Measurements from ENCODE around the gene SARDH.

SARDH gene

DNA sequence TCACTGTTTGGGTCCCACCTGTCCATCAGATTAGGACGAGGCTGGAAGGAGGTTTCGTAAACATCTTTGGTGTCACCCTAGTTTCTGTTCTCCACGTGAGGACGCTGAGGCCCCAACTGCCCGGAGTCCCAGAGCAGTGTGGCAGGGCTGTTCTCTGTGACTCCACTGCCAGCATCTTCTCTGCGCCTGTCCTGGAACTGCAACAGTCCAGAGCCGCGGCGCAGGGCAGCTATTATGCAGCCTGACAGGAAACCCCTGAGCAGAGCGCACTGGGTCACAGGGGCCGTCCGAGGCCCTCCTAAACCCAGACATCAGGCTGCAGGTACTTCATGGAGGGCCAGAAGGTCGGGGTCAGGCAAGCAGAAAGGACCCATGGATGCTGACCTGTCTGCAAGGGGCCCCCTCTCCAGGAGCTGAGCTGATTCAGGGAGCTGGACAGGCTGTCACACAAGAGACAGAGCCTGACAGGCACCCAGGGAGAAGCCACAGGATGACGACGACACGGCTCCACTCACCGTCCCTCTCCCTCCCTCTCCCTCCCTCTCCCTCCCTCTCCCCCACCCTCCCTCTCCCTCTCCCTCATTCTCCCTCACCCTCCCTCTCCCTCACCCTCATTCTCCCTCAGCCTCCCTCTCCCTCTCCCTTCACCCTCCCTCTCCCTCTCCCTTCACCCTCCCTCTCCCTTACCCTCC is 70.2 kb downstream of the SARDH start:
- DNase-seq (ENCODE audit: extremely low read depth, low read depth) = no peak
- TF ChIP-seq, protein P1, sequence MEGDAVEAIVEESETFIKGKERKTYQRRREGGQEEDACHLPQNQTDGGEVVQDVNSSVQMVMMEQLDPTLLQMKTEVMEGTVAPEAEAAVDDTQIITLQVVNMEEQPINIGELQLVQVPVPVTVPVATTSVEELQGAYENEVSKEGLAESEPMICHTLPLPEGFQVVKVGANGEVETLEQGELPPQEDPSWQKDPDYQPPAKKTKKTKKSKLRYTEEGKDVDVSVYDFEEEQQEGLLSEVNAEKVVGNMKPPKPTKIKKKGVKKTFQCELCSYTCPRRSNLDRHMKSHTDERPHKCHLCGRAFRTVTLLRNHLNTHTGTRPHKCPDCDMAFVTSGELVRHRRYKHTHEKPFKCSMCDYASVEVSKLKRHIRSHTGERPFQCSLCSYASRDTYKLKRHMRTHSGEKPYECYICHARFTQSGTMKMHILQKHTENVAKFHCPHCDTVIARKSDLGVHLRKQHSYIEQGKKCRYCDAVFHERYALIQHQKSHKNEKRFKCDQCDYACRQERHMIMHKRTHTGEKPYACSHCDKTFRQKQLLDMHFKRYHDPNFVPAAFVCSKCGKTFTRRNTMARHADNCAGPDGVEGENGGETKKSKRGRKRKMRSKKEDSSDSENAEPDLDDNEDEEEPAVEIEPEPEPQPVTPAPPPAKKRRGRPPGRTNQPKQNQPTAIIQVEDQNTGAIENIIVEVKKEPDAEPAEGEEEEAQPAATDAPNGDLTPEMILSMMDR (IDR thresholded peaks at IDR 0.05; ENCODE audit: low read depth, low read length, missing control alignments) = no peak
- H3K4me3 ChIP-seq (replicated peaks; ENCODE audit: low read depth, low read length) = no peak overlapping the region

DNA sequence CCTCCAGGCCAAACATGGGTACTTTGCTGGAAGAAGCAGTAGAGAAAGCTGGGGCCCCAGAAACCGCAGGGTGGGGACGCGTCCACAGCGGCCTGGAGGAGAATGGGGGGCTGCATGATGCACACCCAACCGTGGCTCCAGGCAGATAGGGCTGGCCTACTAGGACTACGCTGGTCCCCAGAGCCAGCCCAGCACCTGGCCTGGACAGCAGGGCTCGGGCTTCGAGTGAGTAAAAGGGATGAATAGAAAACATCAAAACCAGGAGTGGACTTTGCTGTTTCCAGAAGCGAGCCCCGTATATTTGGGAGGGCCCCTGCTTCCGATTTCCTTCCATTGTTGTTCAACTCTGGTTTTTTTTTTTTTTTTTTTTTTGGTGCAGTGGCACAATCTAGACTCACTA is 71.3 kb downstream of the SARDH start:
- no peak for DNase-seq (ENCODE audit: extremely low read depth, low read depth)
- H3K4me3 ChIP-seq (replicated peaks; ENCODE audit: low read depth, low read length) = no peak overlapping the region
- TF ChIP-seq, protein P1 (IDR thresholded peaks at IDR 0.05; ENCODE audit: low read depth, low read length, missing control alignments) = no peak

DNA sequence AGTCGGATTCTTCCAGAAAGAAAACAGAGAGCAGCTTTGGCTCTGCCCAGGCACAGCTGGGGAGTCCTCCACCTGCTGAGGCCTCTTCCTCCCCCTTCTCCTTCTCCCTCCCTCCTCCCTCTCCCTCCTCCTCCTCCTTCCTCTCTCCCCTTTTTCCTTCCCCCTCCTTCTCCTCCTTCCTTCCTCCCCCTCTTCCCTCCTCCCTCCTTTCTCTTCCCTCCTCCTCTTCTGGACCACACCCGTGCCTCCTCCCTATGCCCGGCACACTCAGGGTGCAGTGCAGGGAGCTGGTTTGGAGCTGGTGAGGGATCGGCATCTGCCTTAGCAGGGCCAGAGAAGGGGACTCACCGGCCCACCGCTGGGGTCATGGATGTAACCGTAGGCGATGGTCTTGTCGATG is 71.8 kb downstream of the SARDH start:
- no peak for DNase-seq (ENCODE audit: extremely low read depth, low read depth)
- H3K4me3 ChIP-seq (replicated peaks; ENCODE audit: low read depth, low read length) = no peak overlapping the region
- TF ChIP-seq, protein P1 (IDR thresholded peaks at IDR 0.05; ENCODE audit: low read depth, low read length, missing control alignments) = no peak

DNA sequence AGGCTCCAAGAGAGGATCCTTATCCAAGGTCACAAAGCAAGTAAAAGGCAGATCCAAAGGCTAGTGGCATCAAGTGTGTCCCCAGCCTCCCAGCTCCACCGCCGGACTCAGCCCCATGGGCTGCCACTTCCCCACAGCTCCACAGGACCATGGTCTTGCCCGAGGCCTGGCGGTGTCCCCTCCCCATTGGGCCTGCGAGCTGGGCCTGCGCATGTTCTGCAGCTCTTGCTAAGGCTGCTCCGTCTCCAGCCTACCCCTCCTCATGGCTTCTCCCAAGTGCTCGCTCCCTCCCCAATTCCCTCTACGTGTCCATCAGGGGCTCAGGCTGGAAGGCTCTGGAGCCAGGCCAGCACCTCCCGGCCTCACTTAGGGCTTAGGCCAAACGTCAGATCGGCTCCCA is 72.6 kb downstream of the SARDH start:
- no peak overlapping the region for H3K4me3 ChIP-seq (replicated peaks; ENCODE audit: low read depth, low read length)
- DNase-seq (ENCODE audit: extremely low read depth, low read depth) = no peak
- TF ChIP-seq, protein P1 (IDR thresholded peaks at IDR 0.05; ENCODE audit: low read depth, low read length, missing control alignments) = no peak

DNA sequence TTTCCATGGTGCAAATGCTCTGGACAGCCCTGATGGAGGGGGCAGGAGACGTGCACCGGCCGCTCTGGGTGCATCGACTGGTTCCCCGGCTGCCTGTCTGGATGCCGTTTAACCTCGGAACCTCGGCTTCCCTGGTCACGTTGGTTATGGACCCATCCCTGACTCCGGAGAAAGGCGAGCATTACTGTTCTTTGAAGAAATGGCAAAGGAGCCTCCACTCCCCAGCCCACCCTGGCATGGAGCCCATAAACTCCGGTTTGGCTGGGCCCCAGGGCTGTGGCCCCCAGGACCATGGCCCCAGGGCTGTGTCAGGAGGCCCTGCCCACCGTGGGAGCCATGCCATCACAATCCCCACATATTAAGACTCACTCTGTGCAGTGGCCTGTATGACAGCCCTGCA is 73.1 kb downstream of the SARDH start:
- H3K4me3 ChIP-seq (replicated peaks; ENCODE audit: low read depth, low read length) = no peak overlapping the region
- TF ChIP-seq, protein P1 (IDR thresholded peaks at IDR 0.05; ENCODE audit: low read depth, low read length, missing control alignments) = no peak
- no peak for DNase-seq (ENCODE audit: extremely low read depth, low read depth)

DNA sequence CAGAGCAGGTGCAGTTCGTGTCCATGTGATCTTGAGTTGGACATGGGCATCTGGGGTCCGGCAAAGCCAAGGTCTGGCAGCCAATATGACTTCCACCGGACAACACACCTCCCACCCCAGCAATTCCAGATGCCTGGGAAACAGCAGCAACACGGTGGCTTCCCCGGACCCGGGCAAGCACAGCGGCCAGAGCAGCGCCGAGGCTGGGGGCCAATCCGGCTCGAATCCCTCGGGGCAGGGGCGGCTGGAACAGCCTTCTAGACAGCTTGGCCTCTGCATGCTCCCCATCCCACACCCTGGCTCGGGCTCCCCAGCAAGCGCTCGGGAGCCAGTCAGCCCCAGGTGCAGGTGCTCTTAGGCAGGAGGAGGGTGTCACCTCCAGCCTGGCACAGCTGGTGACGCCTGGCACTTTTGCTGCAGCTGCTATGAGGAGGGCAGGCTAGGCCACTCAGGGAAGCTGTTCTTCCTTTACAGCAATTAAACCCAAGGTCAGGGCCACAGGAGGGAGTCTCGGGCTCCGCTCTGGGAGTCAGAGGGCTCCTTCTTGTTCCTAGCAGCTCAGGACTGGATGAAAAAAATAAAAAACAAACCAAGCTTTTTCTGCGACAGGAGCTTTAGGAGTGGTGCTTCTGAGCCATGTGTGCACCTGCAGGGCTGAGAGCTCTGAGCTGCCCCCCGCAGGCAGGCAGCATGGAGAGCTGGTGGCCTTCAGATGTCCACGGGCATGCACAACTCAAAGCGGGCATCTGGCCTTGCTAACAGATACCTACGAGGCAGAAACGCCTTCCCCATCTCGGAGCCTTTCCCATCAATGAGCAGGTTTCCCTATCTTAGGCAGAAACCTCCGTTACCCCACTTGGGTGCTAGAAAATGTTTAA is 73.7 kb downstream of the SARDH start:
- TF ChIP-seq, protein P1 (IDR thresholded peaks at IDR 0.05; ENCODE audit: low read depth, low read length, missing control alignments) = no peak
- no peak overlapping the region for H3K4me3 ChIP-seq (replicated peaks; ENCODE audit: low read depth, low read length)
- DNase-seq (ENCODE audit: extremely low read depth, low read depth) = no peak

All from HFF-Myc (cell line).